Measurements from ENCODE around the gene PPFIA2. TPM values are rescaled to one million over a fixed set of nuclear protein-coding genes. Genes with fewer than 3 reads are reported as not detected.

The PPFIA2 gene
- total and polyA plus RNA-seq, 8 donors: 0.15 to 9.9 (median 2.2) TPM

DNA sequence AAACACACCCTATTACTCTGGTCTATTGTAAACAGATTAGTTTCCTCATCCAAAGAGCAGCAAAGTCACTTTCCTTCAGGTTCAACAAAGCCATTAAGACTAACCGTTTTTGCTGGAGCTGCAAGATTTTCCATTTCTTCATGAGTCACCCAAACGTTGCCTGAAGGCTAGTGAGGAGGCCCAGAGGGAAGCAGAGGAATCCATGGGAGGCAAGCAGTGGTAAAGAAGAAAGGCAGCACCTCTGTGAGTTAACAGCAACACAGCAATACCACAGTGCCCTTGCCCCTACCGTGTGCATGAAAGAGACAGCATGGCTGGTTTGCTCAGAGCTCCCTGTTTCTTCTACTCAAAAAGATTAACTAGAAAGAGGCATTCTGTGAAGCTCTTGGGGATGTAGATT is 475.0 kb downstream of the PPFIA2 start:
- intact Hi-C loops (cut with DNase I; ENCODE audit: low total_unique reads): no loop called here
- Histone ChIP-seq H3K36me3 (no peaks in the 10 kb centered on the region), H3K4me1 (no peaks in the 10 kb centered on the region), H3K4me3 (no peak overlapping the region), H3K27ac (no peak overlapping the region), H3K9me3 (no peaks in the 10 kb centered on the region), H3K27me3 (no peaks in the 10 kb centered on the region)
- DNase-seq: no peak
- TF ChIP-seq, protein P1, sequence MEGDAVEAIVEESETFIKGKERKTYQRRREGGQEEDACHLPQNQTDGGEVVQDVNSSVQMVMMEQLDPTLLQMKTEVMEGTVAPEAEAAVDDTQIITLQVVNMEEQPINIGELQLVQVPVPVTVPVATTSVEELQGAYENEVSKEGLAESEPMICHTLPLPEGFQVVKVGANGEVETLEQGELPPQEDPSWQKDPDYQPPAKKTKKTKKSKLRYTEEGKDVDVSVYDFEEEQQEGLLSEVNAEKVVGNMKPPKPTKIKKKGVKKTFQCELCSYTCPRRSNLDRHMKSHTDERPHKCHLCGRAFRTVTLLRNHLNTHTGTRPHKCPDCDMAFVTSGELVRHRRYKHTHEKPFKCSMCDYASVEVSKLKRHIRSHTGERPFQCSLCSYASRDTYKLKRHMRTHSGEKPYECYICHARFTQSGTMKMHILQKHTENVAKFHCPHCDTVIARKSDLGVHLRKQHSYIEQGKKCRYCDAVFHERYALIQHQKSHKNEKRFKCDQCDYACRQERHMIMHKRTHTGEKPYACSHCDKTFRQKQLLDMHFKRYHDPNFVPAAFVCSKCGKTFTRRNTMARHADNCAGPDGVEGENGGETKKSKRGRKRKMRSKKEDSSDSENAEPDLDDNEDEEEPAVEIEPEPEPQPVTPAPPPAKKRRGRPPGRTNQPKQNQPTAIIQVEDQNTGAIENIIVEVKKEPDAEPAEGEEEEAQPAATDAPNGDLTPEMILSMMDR (IDR thresholded peaks at IDR 0.05): no peak
- TF ChIP-seq POLR2A (IDR thresholded peaks at IDR 0.05) (no peak), EP300 (IDR thresholded peaks at IDR 0.05) (no peak), POLR2AphosphoS5 (IDR thresholded peaks at IDR 0.05) (no peak)
- 36 to 46% (median 45%) methylated on average over 3 of the region's 3 CpGs for WGBS, 5 donors

DNA sequence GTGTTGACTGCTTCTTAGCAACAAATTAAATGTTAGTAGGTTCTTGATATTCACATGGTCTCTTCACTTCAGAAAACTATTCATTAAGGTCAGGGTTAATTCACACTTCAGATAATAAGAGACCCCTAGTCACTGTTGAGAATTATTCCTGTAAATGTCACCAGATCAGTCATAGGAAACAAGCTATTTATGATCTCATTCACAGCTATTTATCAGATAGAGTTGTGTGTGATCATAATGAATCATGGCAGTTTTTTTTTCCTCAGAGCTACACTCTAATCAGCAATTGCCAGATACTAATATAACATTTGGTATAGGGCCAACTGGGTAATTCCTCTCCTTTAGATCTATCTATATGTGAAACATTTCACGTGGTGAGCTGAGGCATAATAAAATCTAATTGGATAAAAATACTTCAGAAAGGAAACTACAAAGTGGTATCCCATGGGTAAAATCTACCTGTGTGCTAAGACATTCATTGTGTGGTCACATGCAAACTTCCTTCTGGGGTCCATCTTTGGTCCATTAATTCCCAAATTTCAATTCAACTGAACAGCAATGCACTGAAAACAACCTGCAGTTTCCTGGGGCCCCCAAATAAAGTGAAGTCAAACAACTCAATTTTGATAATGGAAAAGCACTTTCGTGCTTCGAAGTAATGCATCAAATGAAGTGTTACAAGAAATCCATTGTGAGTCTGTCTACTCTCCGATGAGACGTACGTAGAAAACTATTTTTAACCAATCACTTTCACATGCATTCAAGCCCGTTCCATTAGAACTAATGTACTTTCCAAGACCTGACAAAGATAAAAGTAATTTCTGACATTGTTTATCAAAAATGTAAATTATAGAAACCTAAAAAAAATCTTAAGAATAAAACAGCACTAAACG is 484.3 kb downstream of the PPFIA2 start:
- no peaks in the 10 kb centered on the region for H3K4me1 ChIP-seq
- H3K27me3 ChIP-seq: no peaks in the 10 kb centered on the region
- WGBS, 5 donors: 69 to 82% (median 74%) methylated on average over 8 of the region's 8 CpGs
- no peak overlapping the region for H3K4me3 ChIP-seq
- H3K36me3 ChIP-seq: no peaks in the 10 kb centered on the region
- TF ChIP-seq, protein P1 (IDR thresholded peaks at IDR 0.05): no peak
- TF ChIP-seq POLR2A (IDR thresholded peaks at IDR 0.05) (no peak), POLR2AphosphoS5 (IDR thresholded peaks at IDR 0.05) (no peak)
- DNase-seq: peak in 1 of 2 donors; percentile 5
- intact Hi-C loops (cut with DNase I; ENCODE audit: low total_unique reads): no loop called here
- H3K9me3 ChIP-seq: no peaks in the 10 kb centered on the region
- H3K27ac ChIP-seq: no peak overlapping the region

DNA sequence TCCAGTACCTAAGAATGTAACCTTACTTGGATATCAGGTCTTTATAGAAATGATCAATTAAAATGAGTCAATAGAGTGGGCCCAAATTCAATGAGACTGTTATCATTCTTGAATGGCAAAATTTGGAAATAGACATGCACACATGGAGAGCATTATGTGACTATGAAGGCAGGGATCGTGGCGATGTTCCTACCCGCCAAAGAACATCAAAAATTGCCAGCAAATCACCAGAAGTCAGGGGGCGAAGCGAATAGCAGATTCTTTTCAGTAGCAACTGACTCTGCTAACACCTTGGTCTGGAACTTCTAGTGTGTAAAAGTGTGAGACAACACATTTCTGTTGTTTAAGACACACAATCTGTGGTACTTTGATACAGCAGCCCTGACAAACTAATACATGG is 488.8 kb downstream of the PPFIA2 start:
- Histone ChIP-seq H3K27me3 (no peaks in the 10 kb centered on the region), H3K9me3 (no peaks in the 10 kb centered on the region), H3K4me3 (no peak overlapping the region), H3K27ac (no peak overlapping the region), H3K4me1 (no peaks in the 10 kb centered on the region), H3K36me3 (no peaks in the 10 kb centered on the region)
- 89 to 99% (median 95%) methylated on average over 5 of the region's 5 CpGs for WGBS, 5 donors
- no peak for DNase-seq
- intact Hi-C loops (cut with DNase I; ENCODE audit: low total_unique reads): no loop called here
- TF ChIP-seq, protein P1 (IDR thresholded peaks at IDR 0.05): no peak
- no peak for TF ChIP-seq EP300 (IDR thresholded peaks at IDR 0.05)
- TF ChIP-seq POLR2AphosphoS5 (IDR thresholded peaks at IDR 0.05): no peak
- TF ChIP-seq POLR2A (IDR thresholded peaks at IDR 0.05): no peak

DNA sequence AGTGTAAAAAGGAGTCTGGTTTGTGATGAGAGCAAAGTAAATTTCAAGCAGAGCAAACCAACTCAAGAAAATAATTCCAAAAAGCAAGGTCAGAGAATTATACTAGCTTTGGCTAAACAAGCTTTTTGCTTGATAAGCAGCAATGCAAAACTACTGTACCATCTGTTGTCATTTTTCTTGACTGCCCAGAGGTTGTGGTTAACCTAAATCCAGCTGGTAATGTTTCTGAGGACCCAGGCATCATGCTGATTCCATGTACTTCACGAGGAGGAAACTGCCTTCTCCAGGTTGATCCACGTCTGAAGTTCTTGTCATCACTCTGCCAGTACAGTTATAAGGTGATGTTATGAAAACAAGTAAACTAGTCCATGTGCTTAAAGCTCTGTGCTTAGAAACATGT is 496.1 kb downstream of the PPFIA2 start:
- TF ChIP-seq, protein P1 (IDR thresholded peaks at IDR 0.05): no peak
- TF ChIP-seq EP300 (IDR thresholded peaks at IDR 0.05) (no peak), POLR2A (IDR thresholded peaks at IDR 0.05) (no peak), POLR2AphosphoS5 (IDR thresholded peaks at IDR 0.05) (no peak)
- H3K4me1 ChIP-seq: no peaks in the 10 kb centered on the region
- H3K9me3 ChIP-seq: no peaks in the 10 kb centered on the region
- no peaks in the 10 kb centered on the region for H3K36me3 ChIP-seq
- no peak overlapping the region for H3K4me3 ChIP-seq
- intact Hi-C loops (cut with DNase I; ENCODE audit: low total_unique reads): no loop called here
- 60 to 75% (median 66%) methylated on average over 2 of the region's 2 CpGs for WGBS, 5 donors
- H3K27ac ChIP-seq: no peak overlapping the region
- DNase-seq: no peak
- no peaks in the 10 kb centered on the region for H3K27me3 ChIP-seq

Data from stomach (tissue), 9 donors.